Muscle of arm (tissue), 12 donors: ENCODE data around the gene ASGR1. TPM values are rescaled to one million over a fixed set of nuclear protein-coding genes. Genes with fewer than 3 reads are reported as not detected.

ENCODE experiments used
- DNase-seq: peaks from one replicate; pipeline ENCODE4 v3.0.0-alpha.2; 2013
- polyA plus RNA-seq, 12 donors: library from polyadenylated mRNA; unstranded; fragments of 120-200 nt; gene quantifications; one replicate each; pipeline ENCODE4 v1.2.1, GENCODE V29; 2013; ENCODE audit not compliant: insufficient read length in 12 of 12

Gene ASGR1
- polyA plus RNA-seq, 12 donors: 1.4 to 10.0 (median 2.2) TPM; not detected in 2

GRCh38 chr17:7216242-7217112 is 37.3 kb upstream of the ASGR1 start:
- no peak for DNase-seq

- no peak for DNase-seq
Observed at GRCh38 chr17:7215652-7216180, 36.5 kb upstream of the ASGR1 start.

DNA sequence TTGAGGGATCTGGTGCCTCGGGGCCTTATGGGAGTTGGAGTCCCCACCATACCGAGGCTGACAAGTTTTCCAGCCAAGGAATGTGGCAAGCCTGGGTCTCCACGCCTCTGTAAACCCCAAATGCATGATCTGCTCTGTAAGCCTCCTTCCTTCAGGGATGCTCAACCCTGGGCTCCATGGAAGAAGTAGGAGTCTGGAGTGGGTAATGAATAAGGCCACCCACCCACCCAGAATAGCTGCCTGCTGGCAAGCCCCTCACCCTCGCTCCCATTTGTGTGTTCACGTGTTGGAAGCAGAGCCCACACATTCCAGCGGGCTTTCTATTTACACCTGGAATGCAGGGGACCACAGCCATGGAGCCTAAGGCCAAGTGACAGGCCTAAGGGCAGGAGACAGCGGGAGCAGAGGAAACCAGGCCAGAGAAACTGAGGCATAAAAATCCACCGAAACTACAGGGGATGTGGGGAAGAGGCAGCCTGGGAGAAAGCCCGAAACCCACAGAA is 36.0 kb upstream of the ASGR1 start:
- DNase-seq: peak; percentile 93

GRCh38 chr17:7214300-7215135 is 35.3 kb upstream of the ASGR1 start:
- DNase-seq: peak; percentile 99

DNA sequence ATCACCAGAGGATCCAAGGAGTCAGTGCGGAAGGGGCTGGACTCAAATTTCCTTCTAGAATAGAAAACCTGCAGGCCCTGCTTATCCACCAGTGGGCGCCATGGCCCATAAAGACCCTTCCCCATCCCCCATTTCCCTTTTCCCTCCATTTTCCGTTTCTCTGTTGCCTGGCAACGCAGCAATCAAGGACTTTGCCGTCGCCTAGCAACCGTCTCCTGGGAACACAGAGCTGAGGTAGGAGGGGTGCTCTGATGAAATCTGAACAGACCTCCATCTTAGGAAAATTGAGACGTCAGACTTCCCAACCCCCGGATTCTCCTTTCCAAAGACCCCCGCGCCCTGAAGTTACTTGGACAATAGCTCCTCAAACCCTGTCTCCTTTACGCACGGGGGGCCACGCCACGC is 34.7 kb upstream of the ASGR1 start:
- DNase-seq: peak; percentile 90

DNA sequence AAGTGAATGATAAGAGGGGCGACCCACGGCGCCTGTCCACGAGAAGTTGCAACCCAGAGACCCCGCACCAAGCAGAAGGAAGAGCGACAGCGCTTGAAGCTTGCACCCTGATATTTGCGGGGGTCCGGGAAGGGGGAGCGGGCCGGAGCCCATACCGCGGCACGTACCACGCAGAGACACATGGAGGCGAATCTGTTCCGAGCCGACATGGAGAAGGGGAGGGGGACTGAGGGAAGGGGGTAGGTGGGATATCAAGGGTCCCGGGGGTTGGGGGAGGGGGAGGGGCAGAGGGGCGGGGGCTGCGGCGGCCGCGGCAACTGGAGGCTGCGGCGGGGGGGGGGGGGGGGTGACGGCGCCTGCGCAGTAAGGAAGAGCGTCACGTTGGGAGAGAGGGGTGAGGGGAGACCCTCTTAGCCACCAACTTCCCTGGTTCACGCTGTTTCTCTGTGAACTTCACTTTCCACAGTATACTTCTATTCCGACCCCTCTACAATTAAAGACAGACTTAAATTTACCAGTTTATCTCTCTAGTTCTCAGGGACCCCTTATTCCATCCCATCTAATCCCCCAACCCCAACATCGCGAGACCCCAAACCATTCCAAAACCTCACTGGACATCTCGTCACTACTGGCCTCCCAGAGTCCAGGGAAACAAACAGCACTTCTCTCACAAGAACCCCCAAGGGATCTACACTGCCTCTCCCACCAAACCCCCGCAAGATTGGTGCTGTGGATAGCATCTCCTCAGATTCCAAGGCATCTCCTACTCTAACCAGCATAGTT is 32.5 kb upstream of the ASGR1 start:
- no peak for DNase-seq

GRCh38 chr17:7208754-7209460 is 29.7 kb upstream of the ASGR1 start:
- no peak for DNase-seq

DNA sequence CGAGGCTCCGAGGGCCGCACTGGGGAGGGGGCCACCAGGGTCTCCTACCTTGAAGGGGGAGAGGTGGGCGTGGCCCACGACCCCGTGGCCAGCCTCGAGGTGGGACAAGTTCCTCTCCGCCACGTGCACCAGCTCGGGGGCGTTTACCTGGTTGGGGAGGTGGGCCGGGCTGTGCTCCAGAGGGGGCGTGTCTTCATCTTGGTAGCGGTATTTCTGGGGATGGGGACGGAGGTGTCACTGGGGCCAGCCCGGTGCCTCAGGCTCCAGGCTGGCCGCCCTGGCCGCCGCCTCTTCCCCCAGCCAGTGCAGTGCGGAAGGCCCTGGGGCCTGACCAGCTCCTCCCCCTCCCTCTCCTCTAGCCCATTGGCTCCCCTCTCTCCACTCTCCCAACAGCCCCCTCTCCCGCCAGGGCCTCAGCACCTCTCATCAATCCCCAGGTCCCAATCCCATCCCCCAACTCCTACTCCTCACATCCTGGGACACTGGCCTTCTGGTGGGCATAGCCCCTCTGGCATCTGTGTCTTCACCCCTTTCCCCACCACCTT is 28.9 kb upstream of the ASGR1 start:
- DNase-seq: no peak

GRCh38 chr17:7207120-7208001 is 28.2 kb upstream of the ASGR1 start:
- no peak for DNase-seq

DNA sequence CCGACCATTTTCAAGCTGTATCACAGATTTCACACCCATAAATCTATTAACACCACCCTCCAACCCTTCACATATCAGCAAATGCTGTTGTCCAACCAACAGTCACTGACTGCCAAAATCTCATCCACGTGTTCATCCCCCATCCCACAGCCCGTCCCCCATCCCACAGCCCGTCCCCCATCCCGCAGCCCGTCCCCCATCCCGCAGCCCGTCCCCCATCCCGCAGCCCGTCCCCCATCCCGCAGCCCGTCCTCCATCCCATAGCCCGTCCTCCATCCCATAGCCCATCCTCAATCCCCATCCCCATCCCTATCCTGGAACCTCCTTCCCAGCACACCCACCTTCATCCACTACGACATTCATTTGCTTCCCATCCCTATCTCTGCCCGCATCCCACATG is 26.4 kb upstream of the ASGR1 start:
- no peak for DNase-seq

GRCh38 chr17:7204828-7205461 is 25.8 kb upstream of the ASGR1 start:
- DNase-seq: peak; percentile 92

DNA sequence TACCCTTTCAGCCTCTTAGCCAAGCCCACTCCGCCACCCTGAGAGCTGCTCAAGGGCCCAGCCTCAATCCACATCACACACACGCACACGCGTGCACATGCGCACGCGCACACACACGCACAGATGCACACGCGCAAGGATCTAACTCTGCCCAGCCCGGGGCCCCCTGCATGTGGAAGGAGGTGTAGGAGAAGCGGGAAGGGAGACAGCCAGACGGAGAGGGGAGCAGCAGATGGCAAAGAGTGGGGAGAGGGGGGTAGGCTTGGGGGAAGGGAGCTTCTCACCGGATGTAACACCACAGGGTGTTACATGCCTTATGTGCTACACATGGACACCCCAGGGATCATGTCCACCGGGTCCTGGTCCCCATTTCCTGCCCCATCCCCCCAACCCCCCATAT is 25.2 kb upstream of the ASGR1 start:
- no peak for DNase-seq

DNA sequence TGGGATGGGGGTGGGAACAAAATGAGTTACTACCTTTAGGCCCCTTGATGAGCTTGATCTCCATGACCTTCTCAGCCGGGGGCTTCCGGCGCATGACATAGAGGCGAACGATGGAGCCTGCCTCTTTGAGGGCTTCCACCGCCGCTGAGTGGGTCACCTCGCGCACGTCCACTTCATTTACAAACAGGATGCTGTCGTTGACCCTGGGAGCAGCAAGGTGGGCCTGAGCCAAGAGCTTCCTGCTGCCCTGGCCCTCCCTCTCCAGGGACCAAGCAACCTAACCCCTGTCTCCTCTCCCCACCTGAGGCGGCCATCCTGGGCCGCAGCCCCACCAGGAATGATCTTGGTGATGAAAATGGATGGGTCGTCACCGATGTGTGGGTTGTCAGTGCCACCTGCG is 24.2 kb upstream of the ASGR1 start:
- DNase-seq: no peak

GRCh38 chr17:7196651-7197401 is 17.7 kb upstream of the ASGR1 start:
- no peak for DNase-seq

- DNase-seq: no peak
Observed at GRCh38 chr17:7195971-7196370, 16.8 kb upstream of the ASGR1 start.

GRCh38 chr17:7192271-7192937 is 13.2 kb upstream of the ASGR1 start:
- DNase-seq: no peak

DNA sequence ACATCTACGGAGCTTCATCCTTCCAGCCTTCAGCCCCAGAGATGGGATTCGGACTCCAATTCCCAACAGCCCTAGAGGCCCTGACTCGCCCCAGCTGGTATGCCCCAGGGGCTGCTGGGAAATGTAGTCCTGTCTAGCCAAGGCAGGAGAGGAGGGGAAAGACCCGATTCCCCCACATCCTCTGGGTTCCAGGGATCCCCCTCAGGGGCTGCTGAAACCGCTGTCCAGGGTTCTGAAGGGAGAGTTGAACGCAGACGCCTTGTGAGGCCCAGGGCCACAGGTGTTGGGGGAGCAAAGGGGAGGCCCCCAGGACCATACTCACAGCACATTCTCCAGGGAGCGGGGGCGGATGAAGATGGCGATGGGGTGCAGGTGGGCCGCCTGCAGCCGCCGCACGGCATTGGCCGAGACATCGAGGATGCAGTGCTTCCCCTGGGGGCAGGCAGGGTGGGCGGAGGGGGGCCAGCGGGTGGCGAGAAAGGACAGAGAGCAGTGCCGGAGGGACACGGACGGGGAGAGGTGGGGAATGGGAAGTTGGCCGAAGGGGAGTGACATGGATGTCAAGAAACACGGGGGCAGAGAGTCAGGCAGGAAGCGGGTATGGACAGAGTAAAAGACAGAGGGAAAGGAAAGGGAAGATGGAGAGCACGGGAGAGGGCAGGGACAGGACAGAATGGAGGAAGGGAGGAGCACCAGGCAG is 12.6 kb upstream of the ASGR1 start:
- DNase-seq: no peak
